IMR-90 (cell line): ENCODE data around the gene HDGFL2. TPM values are rescaled to one million over a fixed set of nuclear protein-coding genes. Genes with fewer than 3 reads are reported as not detected.

Experiments
- ATAC-seq: fragments of 200-7000 bp; cut with Tn5 transposase; 2 replicates; pipeline ENCODE4 v1.9.1; 2020; ENCODE audit warnings: low read depth, mild to moderate bottlenecking, moderate library complexity
- BruUV-seq: library from RNA; stranded (reverse); fragments of 400-500 nt; replicated peaks from 2 replicates; lab custom pipeline; 2021; lab: Mats Ljungman, UMichigan
- CTCF ChIA-PET: fragments of 300-600 bp; formaldehyde crosslinking; extraction: SDS; loops from one replicate; lab custom pipeline; 2021; ENCODE audit warnings: antibody characterized with exemption; lab: Yijun Ruan, JAX
- POLR2A ChIA-PET: fragments of 300-600 bp; sonication (Branson Sonifier 250); formaldehyde crosslinking; loops from one replicate; lab custom pipeline; 2022; ENCODE audit warnings: antibody characterized with exemption; ENCODE audit not compliant: unreplicated experiment; lab: Charles Lee
- DNase-seq: peaks from one replicate; pipeline ENCODE4 v3.0.0; 2013
- H2AFZ ChIP-seq: replicated peaks from 2 replicates; pipeline ENCODE3; 2013; ENCODE audit warnings: low read length, mild to moderate bottlenecking; ENCODE audit not compliant: poor library complexity
- H2AK5ac ChIP-seq: 2 replicates; pipeline ENCODE4 v1.6.1; 2013; ENCODE audit warnings: low read depth, low read length, inconsistent platforms
- H2AK9ac ChIP-seq: replicated peaks from 2 replicates; pipeline ENCODE3; 2013; ENCODE audit warnings: mild to moderate bottlenecking, low read depth, low read length, moderate library complexity; ENCODE audit not compliant: poor library complexity
- H2BK120ac ChIP-seq: 2 replicates; pipeline ENCODE4 v1.6.1; 2013; ENCODE audit warnings: low read depth, low read length, inconsistent platforms
- H2BK15ac ChIP-seq: 3 replicates; pipeline ENCODE4 v1.6.1; 2013; ENCODE audit warnings: low read depth, low read length, inconsistent platforms
- H2BK20ac ChIP-seq: 2 replicates; pipeline ENCODE4 v1.6.1; 2013; ENCODE audit warnings: low read depth, mild to moderate bottlenecking, inconsistent platforms, low read length, moderate library complexity
- H2BK5ac ChIP-seq: 2 replicates; pipeline ENCODE4 v1.6.1; 2013; ENCODE audit warnings: mild to moderate bottlenecking, low read depth, low read length, inconsistent platforms; ENCODE audit not compliant: poor library complexity, severe bottlenecking
- H3K14ac ChIP-seq: replicated peaks from 2 replicates; pipeline ENCODE4 v1.6.1; 2013; ENCODE audit warnings: low read depth, low read length, inconsistent platforms
- H3K18ac ChIP-seq: 2 replicates; pipeline ENCODE4 v1.6.1; 2013; ENCODE audit warnings: low read depth, low read length, control low read depth
- H3K23ac ChIP-seq: 2 replicates; pipeline ENCODE4 v1.6.1; 2013; ENCODE audit warnings: low read depth, low read length, inconsistent platforms
- H3K27ac ChIP-seq: 2 replicates; pipeline ENCODE4 v1.5.1; 2013; ENCODE audit warnings: mild to moderate bottlenecking, control low read depth, low read length; ENCODE audit not compliant: insufficient read depth
- H3K27me3 ChIP-seq: 2 replicates; pipeline ENCODE4 v1.6.1; 2013; ENCODE audit warnings: low read length; ENCODE audit not compliant: control insufficient read depth, insufficient read depth
- H3K36me3 ChIP-seq: 2 replicates; pipeline ENCODE4 v1.6.1; 2013; ENCODE audit warnings: low read length, mixed read lengths; ENCODE audit not compliant: control insufficient read depth, insufficient read depth
- H3K4ac ChIP-seq: 2 replicates; pipeline ENCODE4 v1.6.1; 2013; ENCODE audit warnings: low read depth, low read length, inconsistent platforms
- H3K4me1 ChIP-seq: 2 replicates; pipeline ENCODE4 v1.6.1; 2013; ENCODE audit warnings: low read length, mixed read lengths; ENCODE audit not compliant: control insufficient read depth, insufficient read depth
- H3K4me2 ChIP-seq: 2 replicates; pipeline ENCODE4 v1.6.1; 2013; ENCODE audit warnings: low read depth, mild to moderate bottlenecking, control low read depth, low read length, moderate library complexity
- H3K4me3 ChIP-seq: 2 replicates; pipeline ENCODE4 v1.5.1; 2013; ENCODE audit warnings: low read depth, mild to moderate bottlenecking, control low read depth, low read length, moderate library complexity; ENCODE audit not compliant: insufficient read depth
- H3K56ac ChIP-seq: 2 replicates; pipeline ENCODE4 v1.6.1; 2013; ENCODE audit warnings: low read length, inconsistent platforms; ENCODE audit not compliant: insufficient read depth; ENCODE audit errors: extremely low read depth
- H3K79me1 ChIP-seq, 2 experiments: 2 replicates each; pipeline ENCODE4 v1.6.1; 2013; ENCODE audit warnings: low read length in 2 of 2, inconsistent platforms in 1 of 2, low read depth in 1 of 2
- H3K9ac ChIP-seq: 2 replicates; pipeline ENCODE4 v1.6.1; 2013; ENCODE audit warnings: low read depth, low read length, control low read depth
- H3K9me1 ChIP-seq: 2 replicates; pipeline ENCODE4 v1.6.1; 2013; ENCODE audit warnings: low read length, inconsistent platforms; ENCODE audit not compliant: insufficient read depth
- H3K9me3 ChIP-seq: 2 replicates; pipeline ENCODE4 v1.6.1; 2013; ENCODE audit warnings: low read length; ENCODE audit not compliant: control insufficient read depth, insufficient read depth
- H4K20me1 ChIP-seq: 2 replicates; pipeline ENCODE4 v1.6.1; 2013; ENCODE audit warnings: low read length, inconsistent platforms; ENCODE audit not compliant: insufficient read depth
- H4K5ac ChIP-seq: 2 replicates; pipeline ENCODE4 v1.6.1; 2013; ENCODE audit warnings: mild to moderate bottlenecking, low read depth, low read length, control low read depth
- H4K8ac ChIP-seq, 2 experiments: 2 replicates each; pipeline ENCODE4 v1.6.1; 2013; ENCODE audit warnings: low read depth in 2 of 2, low read length in 2 of 2, control low read depth in 1 of 2, inconsistent platforms in 1 of 2
- H4K91ac ChIP-seq: 2 replicates; pipeline ENCODE4 v1.6.1; 2013; ENCODE audit warnings: low read depth, low read length, inconsistent platforms; ENCODE audit not compliant: insufficient read depth
- BHLHE40 ChIP-seq: fragments of 150-350 bp; IDR thresholded peaks from 2 replicates; pipeline ENCODE4 v1.6.1; 2016; ENCODE audit warnings: mild to moderate bottlenecking, low read depth, low read length
- CHD1 ChIP-seq: IDR thresholded peaks from 2 replicates; pipeline ENCODE4 v1.6.1; 2012; ENCODE audit warnings: low read depth, low read length, improper control_type of control experiment
- FOS ChIP-seq: fragments of 150-350 bp; IDR thresholded peaks from 2 replicates; pipeline ENCODE4 v1.6.1; 2016; ENCODE audit warnings: low read depth, low read length
- MAFK ChIP-seq: IDR thresholded peaks from 2 replicates; pipeline ENCODE4 v1.6.1; 2012; ENCODE audit warnings: low read depth, low read length, improper control_type of control experiment
- MAZ ChIP-seq: IDR thresholded peaks from 2 replicates; pipeline ENCODE4 v1.6.1; 2012; ENCODE audit warnings: low read depth, mild to moderate bottlenecking, low read length, improper control_type of control experiment, moderate library complexity, borderline replicate concordance
- MXI1 ChIP-seq: IDR thresholded peaks from 2 replicates; pipeline ENCODE4 v1.6.1; 2012; ENCODE audit warnings: low read depth, mild to moderate bottlenecking, low read length, moderate library complexity, borderline replicate concordance
- NFE2L2 ChIP-seq: fragments of 150-350 bp; IDR thresholded peaks from 2 replicates; pipeline ENCODE4 v1.6.1; 2016; ENCODE audit warnings: low read depth, mild to moderate bottlenecking, low read length
- POLR2A ChIP-seq: IDR thresholded peaks from 2 replicates; pipeline ENCODE4 v1.6.1; 2012; ENCODE audit warnings: mild to moderate bottlenecking, low read depth, low read length
- RAD21 ChIP-seq: IDR thresholded peaks from 2 replicates; pipeline ENCODE4 v1.6.1; 2012; ENCODE audit warnings: low read length, improper control_type of control experiment
- RCOR1 ChIP-seq: IDR thresholded peaks from 2 replicates; pipeline ENCODE4 v1.6.1; 2012; ENCODE audit warnings: mild to moderate bottlenecking, low read length, improper control_type of control experiment; ENCODE audit not compliant: insufficient replicate concordance
- RFX5 ChIP-seq: IDR thresholded peaks from 2 replicates; pipeline ENCODE4 v1.8.0; 2012; ENCODE audit warnings: low read depth, mild to moderate bottlenecking, low read length, moderate library complexity
- SMC3 ChIP-seq: fragments of 150-350 bp; IDR thresholded peaks from 2 replicates; pipeline ENCODE4 v1.6.1; 2016; ENCODE audit warnings: low read depth, mild to moderate bottlenecking, antibody characterized with exemption, low read length, moderate library complexity
- WGBS, 2 experiments: methylation state at CpG; one replicate each; pipeline versions ENCODE4 v1.1.5 to v1.1.7; 2013; ENCODE audit warnings: missing lambda C conversion rate in 2 of 2; ENCODE audit not compliant: insufficient read length in 1 of 2; ENCODE audit errors: extremely low coverage in 2 of 2; 5-methylcytosine and 5-hydroxymethylcytosine counted together
- dilution Hi-C: fragments of 300-500 bp; cut with HindIII; formaldehyde crosslinking; loops from one replicate; pipeline ENCODE4 v1.14.3; 2018; ENCODE audit warnings: low sequenced_read_pairs; ENCODE audit not compliant: unreplicated experiment
- in situ Hi-C: fragments of 300-500 bp; cut with MboI; formaldehyde crosslinking; loops from 3 replicates; pipeline ENCODE4 v1.14.3; 2019; ENCODE audit warnings: low sequenced_read_pairs, inconsistent platforms, mixed read lengths
- intact Hi-C: fragments of 100-400 bp; cut with micrococcal nuclease; formaldehyde crosslinking; loops from 2 replicates; pipeline ENCODE4 v1.10.0; 2022
- polyA plus RNA-seq, 3 experiments: library from polyadenylated mRNA; depleted of rRNA; stranded (reverse); fragments of >200 nt; gene quantifications; 2 replicates each; pipeline ENCODE4 v1.2.3, GENCODE V29; 2012; ENCODE audit warnings: low replicate concordance in 1 of 3
- total RNA-seq: library from RNA; depleted of rRNA; stranded (reverse); fragments of >200 nt; gene quantifications from 2 replicates; pipeline ENCODE4 v1.2.3, GENCODE V29; 2012
- TF ChIP-seq, protein P1 (sequence below): fragments of 150-350 bp; IDR thresholded peaks from 2 replicates; pipeline ENCODE4 v1.6.1; 2016; ENCODE audit warnings: low read depth, mild to moderate bottlenecking, low read length, moderate library complexity, borderline replicate concordance
- TF ChIP-seq, protein P2 (sequence below): fragments of 150-350 bp; IDR thresholded peaks from 2 replicates; pipeline ENCODE4 v1.6.1; 2017; ENCODE audit warnings: mild to moderate bottlenecking, antibody characterized with exemption, low read length, low read depth
- TF ChIP-seq, protein P3 (sequence below): conservative IDR thresholded peaks from 2 replicates; pipeline ENCODE4 v1.5.1; 2012; ENCODE audit warnings: mild to moderate bottlenecking, low read depth, low read length, improper control_type of control experiment

Gene HDGFL2
- total and polyA plus RNA-seq, 2 of the 4 experiments (the other 2 are of a cell fraction) = 35.8 to 48.5 TPM

DNA sequence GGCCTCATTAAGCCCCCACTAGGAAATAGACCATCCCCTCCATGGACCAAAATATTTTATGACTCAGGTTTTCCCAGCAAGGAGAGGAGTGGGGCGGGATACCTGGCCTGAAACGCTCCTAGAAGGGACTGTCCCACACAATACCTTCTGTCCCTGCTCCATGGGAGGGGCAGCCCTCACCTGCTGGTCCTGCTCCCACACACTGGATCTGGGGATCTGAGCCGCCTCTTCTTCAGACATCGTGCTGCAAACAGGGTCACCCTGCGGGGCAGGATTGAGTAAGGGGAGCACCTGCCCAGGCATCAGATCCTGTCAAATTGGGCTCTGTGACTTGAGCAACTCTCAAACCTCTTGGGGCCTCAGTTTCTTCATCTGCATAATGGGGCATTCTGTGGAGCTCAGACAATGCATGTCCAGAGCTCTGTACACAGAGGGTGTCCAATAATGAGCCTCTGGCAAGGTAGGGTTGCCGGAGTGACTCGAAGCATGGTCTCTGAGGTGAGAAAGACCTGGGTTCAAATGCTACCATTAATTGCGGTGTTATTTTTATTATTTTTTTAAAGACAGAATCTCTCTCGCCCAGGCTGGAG lies 61.8 kb downstream of the HDGFL2 start:
- Histone ChIP-seq H3K27me3 (peaks cover 50% of the 10 kb centered on the region), H4K20me1 (no peaks in the 10 kb centered on the region; the same call in 1 of the 2 replicates), H2AK5ac (no peak overlapping the region), H2BK20ac (no peak overlapping the region), H2AFZ (no peak overlapping the region), H3K18ac (no peak overlapping the region), H3K36me3 (no peaks in the 10 kb centered on the region), H2AK9ac (no peak overlapping the region), H3K9ac (no peak overlapping the region), H4K8ac (no peak overlapping the region), H3K4me2 (no peak overlapping the region), H4K5ac (no peak overlapping the region), H2BK15ac (no peak overlapping the region), H3K27ac (no peak overlapping the region), H2BK5ac (no peak overlapping the region), H3K23ac (no peak overlapping the region), H3K56ac (no peak overlapping the region), H3K4me1 (no peaks in the 10 kb centered on the region; the same call in 1 of the 2 replicates), H4K91ac (no peak overlapping the region), H3K79me1 (no peaks in the 10 kb centered on the region), H3K14ac (no peak overlapping the region), H3K4ac (no peak overlapping the region), H3K4me3 (no peak overlapping the region), H3K9me3 (no peaks in the 10 kb centered on the region), H3K9me1 (no peaks in the 10 kb centered on the region), H2BK120ac (no peak overlapping the region)
- BruUV-seq = no TSS peak
- dilution Hi-C loops (no loop called here), intact Hi-C loops (no loop called here), in situ Hi-C loops (no loop called here)
- DNase-seq = no peak
- CTCF ChIA-PET = interaction anchor here (0.5 to 1.9 kb wide), 2 partner anchors 9 to 32 kb away, joined by 3 to 6 read pairs; no protein-coding TSS in a partner anchor
- POLR2A ChIA-PET = no interaction called here
- no peak for ATAC-seq
- TF ChIP-seq, protein P1, sequence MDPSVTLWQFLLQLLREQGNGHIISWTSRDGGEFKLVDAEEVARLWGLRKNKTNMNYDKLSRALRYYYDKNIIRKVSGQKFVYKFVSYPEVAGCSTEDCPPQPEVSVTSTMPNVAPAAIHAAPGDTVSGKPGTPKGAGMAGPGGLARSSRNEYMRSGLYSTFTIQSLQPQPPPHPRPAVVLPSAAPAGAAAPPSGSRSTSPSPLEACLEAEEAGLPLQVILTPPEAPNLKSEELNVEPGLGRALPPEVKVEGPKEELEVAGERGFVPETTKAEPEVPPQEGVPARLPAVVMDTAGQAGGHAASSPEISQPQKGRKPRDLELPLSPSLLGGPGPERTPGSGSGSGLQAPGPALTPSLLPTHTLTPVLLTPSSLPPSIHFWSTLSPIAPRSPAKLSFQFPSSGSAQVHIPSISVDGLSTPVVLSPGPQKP = no peak
- TF ChIP-seq, protein P2, sequence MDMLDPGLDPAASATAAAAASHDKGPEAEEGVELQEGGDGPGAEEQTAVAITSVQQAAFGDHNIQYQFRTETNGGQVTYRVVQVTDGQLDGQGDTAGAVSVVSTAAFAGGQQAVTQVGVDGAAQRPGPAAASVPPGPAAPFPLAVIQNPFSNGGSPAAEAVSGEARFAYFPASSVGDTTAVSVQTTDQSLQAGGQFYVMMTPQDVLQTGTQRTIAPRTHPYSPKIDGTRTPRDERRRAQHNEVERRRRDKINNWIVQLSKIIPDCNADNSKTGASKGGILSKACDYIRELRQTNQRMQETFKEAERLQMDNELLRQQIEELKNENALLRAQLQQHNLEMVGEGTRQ = no peak
- TF ChIP-seq BHLHE40 (no peak), NFE2L2 (no peak), MAZ (no peak), RCOR1 (no peak), SMC3 (no peak), CHD1 (no peak), POLR2A (no peak), MXI1 (no peak), FOS (no peak), RAD21 (no peak), MAFK (no peak), RFX5 (no peak)
- TF ChIP-seq, protein P3, sequence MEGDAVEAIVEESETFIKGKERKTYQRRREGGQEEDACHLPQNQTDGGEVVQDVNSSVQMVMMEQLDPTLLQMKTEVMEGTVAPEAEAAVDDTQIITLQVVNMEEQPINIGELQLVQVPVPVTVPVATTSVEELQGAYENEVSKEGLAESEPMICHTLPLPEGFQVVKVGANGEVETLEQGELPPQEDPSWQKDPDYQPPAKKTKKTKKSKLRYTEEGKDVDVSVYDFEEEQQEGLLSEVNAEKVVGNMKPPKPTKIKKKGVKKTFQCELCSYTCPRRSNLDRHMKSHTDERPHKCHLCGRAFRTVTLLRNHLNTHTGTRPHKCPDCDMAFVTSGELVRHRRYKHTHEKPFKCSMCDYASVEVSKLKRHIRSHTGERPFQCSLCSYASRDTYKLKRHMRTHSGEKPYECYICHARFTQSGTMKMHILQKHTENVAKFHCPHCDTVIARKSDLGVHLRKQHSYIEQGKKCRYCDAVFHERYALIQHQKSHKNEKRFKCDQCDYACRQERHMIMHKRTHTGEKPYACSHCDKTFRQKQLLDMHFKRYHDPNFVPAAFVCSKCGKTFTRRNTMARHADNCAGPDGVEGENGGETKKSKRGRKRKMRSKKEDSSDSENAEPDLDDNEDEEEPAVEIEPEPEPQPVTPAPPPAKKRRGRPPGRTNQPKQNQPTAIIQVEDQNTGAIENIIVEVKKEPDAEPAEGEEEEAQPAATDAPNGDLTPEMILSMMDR = no peak
- no CpG with 5 or more reads among the region's 9 CpGs for WGBS, 2 experiments
